Measurements from ENCODE around the gene ITPKB.
"Not testable (repeated sequence)": the region's sequence is repeated elsewhere in the genome, so short reads cannot be mapped to it uniquely, and the experiment has no call there.

Gene ITPKB

GRCh38 chr1:226634166-226634588 is 104.9 kb downstream of the ITPKB start:
- DNase-seq = no peak

- DNase-seq = no peak
Observed at GRCh38 chr1:226633541-226634165, 105.4 kb downstream of the ITPKB start.

- DNase-seq = no peak
Observed at GRCh38 chr1:226632922-226633351, 106.1 kb downstream of the ITPKB start.

- no peak for DNase-seq
Observed at GRCh38 chr1:226632169-226632879, 106.8 kb downstream of the ITPKB start.

GRCh38 chr1:226631229-226632000 is 107.7 kb downstream of the ITPKB start:
- DNase-seq = no peak

- DNase-seq = no peak
Observed at GRCh38 chr1:226630592-226630991, 108.5 kb downstream of the ITPKB start.

GRCh38 chr1:226629896-226630550 is 109.1 kb downstream of the ITPKB start:
- DNase-seq = no peak

- DNase-seq = no peak
Observed at GRCh38 chr1:226629210-226629895, 109.7 kb downstream of the ITPKB start.

- DNase-seq = no peak
Observed at GRCh38 chr1:226628612-226629155, 110.4 kb downstream of the ITPKB start.

- no peak for DNase-seq
Observed at GRCh38 chr1:226627924-226628611, 111.0 kb downstream of the ITPKB start.

- DNase-seq = no peak
Observed at GRCh38 chr1:226627050-226627755, 111.9 kb downstream of the ITPKB start.

- no peak for DNase-seq
Observed at GRCh38 chr1:226626577-226626956, 112.5 kb downstream of the ITPKB start.

GRCh38 chr1:226625832-226626576 is 113.1 kb downstream of the ITPKB start:
- no peak for DNase-seq

- no peak for DNase-seq
Observed at GRCh38 chr1:226625326-226625725, 113.8 kb downstream of the ITPKB start.

- no peak for DNase-seq
Observed at GRCh38 chr1:226624526-226624925, 114.6 kb downstream of the ITPKB start.

- no peak for DNase-seq
Observed at GRCh38 chr1:226622012-226622411, 117.1 kb downstream of the ITPKB start.

GRCh38 chr1:226619031-226619430 is 120.1 kb downstream of the ITPKB start:
- no peak for DNase-seq

GRCh38 chr1:226618380-226618779 is 120.7 kb downstream of the ITPKB start:
- no peak for DNase-seq

- DNase-seq = not testable (repeated sequence)
Observed at GRCh38 chr1:226617719-226618118, 121.4 kb downstream of the ITPKB start.

GRCh38 chr1:226617109-226617508 is 122.0 kb downstream of the ITPKB start:
- DNase-seq = no peak
